RWPE1 (cell line): ENCODE measurements around the gene GPC1.
A peak's percentile ranks its signal among the peaks of the same experiment; 100 is the strongest.

Experiments
- CTCF ChIA-PET: fragments of 350-600 bp; sonication (Branson Sonifier 250); formaldehyde crosslinking; extraction: SDS; loops from one replicate; lab custom pipeline; 2021; lab: Yijun Ruan, JAX
- POLR2A ChIA-PET: fragments of 400-600 bp; formaldehyde crosslinking; extraction: SDS; loops from one replicate; lab custom pipeline; 2020; ENCODE audit warnings: antibody characterized with exemption; ENCODE audit not compliant: low non-redundant PET; lab: Yijun Ruan, JAX
- DNase-seq: peaks from one replicate; pipeline ENCODE4 v3.0.0; 2012; ENCODE audit warnings: low spot score
- H3K27ac ChIP-seq: fragments of 450-650 bp; 2 replicates; pipeline ENCODE4 v1.5.1; 2017
- CTCF ChIP-seq: fragments of 450-650 bp; conservative IDR thresholded peaks from 2 replicates; pipeline ENCODE4 v1.5.1; 2017; ENCODE audit warnings: low read depth, mild to moderate bottlenecking

Gene GPC1

GRCh38 chr2:240438810-240439697 is 3.6 kb downstream of the GPC1 start:
- TF ChIP-seq CTCF: no peak
- DNase-seq: no peak
- ChIA-PET POLR2A (no interaction called here), CTCF (interaction anchor here (0.6 to 2.1 kb wide), 12 partner anchors 8 to 340 kb away, joined by 3 to 17 read pairs (median 3); no protein-coding TSS in a partner anchor)
- peak overlapping the region; percentile 100 for H3K27ac ChIP-seq

DNA sequence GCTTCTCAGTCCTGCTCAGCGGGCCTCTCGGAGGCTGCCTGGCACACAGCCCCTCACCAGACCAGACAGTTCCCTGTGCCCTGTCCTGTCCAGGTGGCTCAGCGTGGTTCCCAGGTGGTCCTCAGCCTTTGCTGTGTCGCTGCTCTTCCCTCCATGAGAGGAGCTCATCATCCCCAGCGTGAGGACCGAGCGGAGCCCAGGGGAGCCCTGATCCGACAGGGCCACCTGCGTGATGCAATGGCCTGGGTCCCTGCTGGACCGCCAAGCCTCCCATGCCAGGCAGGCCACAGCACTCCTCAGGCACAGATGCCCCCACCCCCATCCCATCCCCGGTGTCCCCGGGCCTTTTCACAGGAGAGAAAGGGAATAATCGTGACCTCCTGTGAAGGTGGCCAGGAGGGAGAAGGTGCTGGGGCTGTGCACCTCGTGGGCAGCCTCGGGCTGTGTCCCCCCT is 4.3 kb downstream of the GPC1 start:
- CTCF ChIA-PET: interaction anchor here (1.1 to 2.1 kb wide), 3 partner anchors 16 to 289 kb away, joined by 3 to 17 read pairs (median 5); no protein-coding TSS in a partner anchor

GRCh38 chr2:240440251-240440650 is 4.8 kb downstream of the GPC1 start:
- peak overlapping the region; percentile 100 for H3K27ac ChIP-seq
- TF ChIP-seq CTCF: no peak
- ChIA-PET POLR2A (interaction anchor here (0.6 kb wide), 1 partner anchor 18 kb away, joined by 3 read pairs; no protein-coding TSS in a partner anchor), CTCF (interaction anchor here (0.5 to 2.1 kb wide), 2 partner anchors 125 to 208 kb away, joined by 10 to 17 read pairs; no protein-coding TSS in a partner anchor)
- no peak for DNase-seq

More for the DNA sequence above, 4.3 kb downstream of the GPC1 start:
- peak overlapping the region; percentile 100 for H3K27ac ChIP-seq
- no peak for DNase-seq
- TF ChIP-seq CTCF: no peak
- POLR2A ChIA-PET: no interaction called here

GRCh38 chr2:240440704-240441320 is 5.3 kb downstream of the GPC1 start:
- TF ChIP-seq CTCF: no peak
- H3K27ac ChIP-seq: peak overlapping the region; percentile 100
- ChIA-PET POLR2A (interaction anchor here (0.6 kb wide), 1 partner anchor 17 kb away, joined by 3 read pairs; no protein-coding TSS in a partner anchor), CTCF (interaction anchor here (0.5 to 0.6 kb wide), 2 partner anchors 126 to 310 kb away, joined by 3 to 10 read pairs; no protein-coding TSS in a partner anchor)
- DNase-seq: no peak

GRCh38 chr2:240441326-240441992 is 6.0 kb downstream of the GPC1 start:
- peak; percentile 60 for DNase-seq
- no peak for TF ChIP-seq CTCF
- ChIA-PET POLR2A (no interaction called here), CTCF (interaction anchor here (0.6 to 1.0 kb wide), 3 partner anchors 172 to 311 kb away, joined by 3 to 4 read pairs (median 3); no protein-coding TSS in a partner anchor)
- peak overlapping the region; percentile 100 for H3K27ac ChIP-seq
